Fibroblast of pulmonary artery (primary cell): Measurements from ENCODE around the gene CHN1.
A peak's percentile ranks its signal among the peaks of the same experiment; 100 is the strongest.

Source experiments
- DNase-seq: peaks from one replicate; pipeline ENCODE4 v3.0.0-alpha.2; 2010; ENCODE audit warnings: low read depth
- H3K4me3 ChIP-seq: replicated peaks from 2 replicates; pipeline ENCODE4 v1.5.1; 2011; ENCODE audit warnings: low read depth, mild to moderate bottlenecking, control low read depth, low read length, moderate library complexity
- TF ChIP-seq, protein P1 (sequence below): IDR thresholded peaks from 2 replicates; pipeline ENCODE4 v1.5.1; 2011; ENCODE audit warnings: mild to moderate bottlenecking, control low read depth, low read length, inconsistent platforms; ENCODE audit errors: missing control alignments

Gene CHN1

DNA sequence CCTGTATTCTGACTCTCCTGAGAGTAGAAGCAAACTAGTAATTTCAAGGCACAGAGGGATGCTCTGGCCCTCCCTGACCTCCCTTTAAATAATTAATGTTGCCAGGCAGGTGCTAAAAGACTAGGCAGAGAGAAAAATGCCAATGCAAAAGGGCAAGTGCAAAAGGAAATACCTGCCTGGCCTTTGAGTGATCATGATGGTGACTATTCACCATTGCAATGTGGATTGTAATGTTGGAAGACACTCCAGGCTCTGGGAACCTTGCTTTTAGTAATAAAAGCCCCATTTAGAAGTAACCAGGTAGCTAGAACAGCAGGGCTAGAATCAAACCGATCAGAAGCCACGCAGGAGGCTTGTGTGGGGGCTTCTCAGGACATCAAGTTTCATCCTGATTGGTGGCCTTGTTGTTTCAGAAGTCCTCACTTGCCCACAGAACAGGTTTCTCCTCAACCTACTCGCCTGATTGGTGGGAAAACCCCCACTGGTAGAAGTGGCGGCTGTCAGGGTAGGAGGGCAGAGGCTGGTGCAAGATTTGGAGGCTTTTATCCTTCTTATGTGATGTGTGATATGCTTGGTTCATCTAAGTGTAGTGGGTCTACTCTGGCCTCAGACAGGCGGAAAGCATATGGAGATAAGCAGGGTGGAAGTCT, 224.9 kb downstream of the CHN1 start:
- no peak for DNase-seq
- no peak overlapping the region for H3K4me3 ChIP-seq
- TF ChIP-seq, protein P1, sequence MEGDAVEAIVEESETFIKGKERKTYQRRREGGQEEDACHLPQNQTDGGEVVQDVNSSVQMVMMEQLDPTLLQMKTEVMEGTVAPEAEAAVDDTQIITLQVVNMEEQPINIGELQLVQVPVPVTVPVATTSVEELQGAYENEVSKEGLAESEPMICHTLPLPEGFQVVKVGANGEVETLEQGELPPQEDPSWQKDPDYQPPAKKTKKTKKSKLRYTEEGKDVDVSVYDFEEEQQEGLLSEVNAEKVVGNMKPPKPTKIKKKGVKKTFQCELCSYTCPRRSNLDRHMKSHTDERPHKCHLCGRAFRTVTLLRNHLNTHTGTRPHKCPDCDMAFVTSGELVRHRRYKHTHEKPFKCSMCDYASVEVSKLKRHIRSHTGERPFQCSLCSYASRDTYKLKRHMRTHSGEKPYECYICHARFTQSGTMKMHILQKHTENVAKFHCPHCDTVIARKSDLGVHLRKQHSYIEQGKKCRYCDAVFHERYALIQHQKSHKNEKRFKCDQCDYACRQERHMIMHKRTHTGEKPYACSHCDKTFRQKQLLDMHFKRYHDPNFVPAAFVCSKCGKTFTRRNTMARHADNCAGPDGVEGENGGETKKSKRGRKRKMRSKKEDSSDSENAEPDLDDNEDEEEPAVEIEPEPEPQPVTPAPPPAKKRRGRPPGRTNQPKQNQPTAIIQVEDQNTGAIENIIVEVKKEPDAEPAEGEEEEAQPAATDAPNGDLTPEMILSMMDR: no peak

DNA sequence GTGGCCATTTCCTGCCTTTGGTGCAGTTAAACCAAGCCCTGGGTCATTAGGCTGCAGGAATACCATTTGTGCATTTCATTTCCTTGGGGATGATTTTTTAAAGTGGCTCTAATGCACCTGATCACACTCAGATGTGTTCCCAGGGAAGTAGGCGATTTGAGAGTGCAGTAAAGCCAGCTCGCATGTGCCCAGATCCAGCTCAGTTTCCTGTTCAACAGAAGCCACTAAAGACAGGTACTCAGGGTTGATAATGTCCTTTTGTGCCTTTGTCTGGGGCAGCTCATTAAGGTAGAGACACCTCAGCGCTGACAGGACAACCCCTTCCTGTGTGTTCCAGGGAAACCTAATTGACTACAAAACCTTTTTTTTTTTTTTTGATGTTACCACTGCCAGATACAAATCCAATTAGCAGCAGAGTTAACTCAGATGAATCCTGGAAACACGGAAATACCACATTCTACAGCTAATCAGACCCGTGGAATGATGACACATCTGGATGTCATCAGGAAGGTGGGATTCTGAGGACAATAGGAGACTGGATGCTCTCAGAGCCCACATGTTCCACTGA, 225.7 kb downstream of the CHN1 start:
- no peak for DNase-seq

DNA sequence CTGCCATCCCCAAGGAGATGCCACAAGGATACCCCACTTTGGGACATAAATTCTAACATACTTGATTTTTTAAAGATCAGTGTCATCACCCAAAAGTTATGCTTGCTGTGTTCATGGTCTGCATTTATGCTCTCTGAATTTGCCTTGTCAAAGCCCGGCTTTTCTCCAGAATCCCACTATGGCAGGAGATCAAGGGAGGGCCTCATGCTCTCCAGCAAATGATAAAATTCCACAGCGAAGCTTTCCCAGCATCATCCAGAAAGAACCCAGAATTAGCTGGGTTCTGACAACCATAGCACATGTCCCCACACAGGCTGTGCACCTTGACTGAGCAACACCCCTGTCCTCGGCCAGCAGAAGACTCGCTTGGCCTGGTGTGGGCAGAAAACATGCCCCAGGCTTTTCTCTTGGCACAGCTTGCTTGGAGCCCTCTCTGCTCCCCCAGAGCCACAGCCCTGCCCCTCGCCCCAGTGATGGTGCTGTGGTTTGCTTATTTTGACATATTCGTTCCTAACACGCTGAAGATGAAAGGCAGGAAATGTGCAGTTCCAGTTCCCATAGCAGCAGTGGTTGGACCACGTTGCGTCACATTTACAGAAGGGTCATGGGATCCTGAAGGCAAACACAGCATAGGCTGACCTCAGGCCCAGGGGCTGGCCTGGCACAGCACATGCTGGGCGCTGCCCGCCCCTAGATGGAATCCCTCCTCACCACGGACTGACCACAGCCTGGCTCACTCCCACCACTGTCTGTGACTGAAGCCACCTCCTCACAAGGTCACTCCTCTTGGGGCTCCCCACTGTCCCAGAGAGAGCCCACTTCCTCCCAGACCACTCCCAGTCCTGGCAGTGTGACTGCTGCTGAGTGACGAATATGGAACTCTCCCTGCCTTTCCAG, 226.8 kb downstream of the CHN1 start:
- no peak overlapping the region for H3K4me3 ChIP-seq
- peak; percentile 97 for DNase-seq
- TF ChIP-seq, protein P1: no peak

More for the DNA sequence above, 225.7 kb downstream of the CHN1 start:
- TF ChIP-seq, protein P1: no peak
- no peak overlapping the region for H3K4me3 ChIP-seq

DNA sequence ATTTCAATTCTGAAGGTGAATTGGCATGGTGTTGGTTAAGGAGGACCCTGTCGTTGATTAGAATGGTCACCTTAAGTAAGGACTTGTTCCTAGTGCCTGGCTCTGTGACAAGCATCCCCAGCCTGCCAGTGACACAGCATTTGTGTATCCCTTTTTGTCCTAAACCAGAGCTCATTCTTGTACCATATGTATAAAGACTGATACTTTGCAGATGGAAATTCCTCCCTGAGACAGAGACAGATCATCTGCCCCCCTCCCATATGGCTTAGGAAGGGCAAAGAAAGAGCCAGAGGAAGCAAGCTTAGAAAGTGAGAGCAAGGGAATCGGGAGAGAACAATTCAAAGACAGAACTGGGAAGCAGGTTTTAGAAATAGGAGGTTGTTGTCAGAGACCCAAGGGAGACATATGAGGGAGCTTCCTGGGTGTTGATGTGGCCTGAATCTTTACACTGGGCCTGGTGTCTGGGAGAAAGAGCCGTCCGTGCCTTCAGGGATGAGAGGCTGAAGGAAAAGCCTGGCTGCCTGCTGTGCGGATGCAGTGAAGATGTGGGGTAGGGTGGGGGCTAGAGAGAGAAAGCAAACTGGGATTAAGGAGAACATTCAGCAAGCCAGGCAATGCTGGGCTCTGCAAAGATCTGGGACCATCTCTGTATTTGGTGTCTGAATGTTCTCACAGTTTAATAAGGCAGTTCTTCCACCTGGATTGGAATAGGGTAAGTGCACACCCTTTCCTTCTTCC, 227.7 kb downstream of the CHN1 start:
- TF ChIP-seq, protein P1: no peak
- no peak for DNase-seq
- H3K4me3 ChIP-seq: no peak overlapping the region

DNA sequence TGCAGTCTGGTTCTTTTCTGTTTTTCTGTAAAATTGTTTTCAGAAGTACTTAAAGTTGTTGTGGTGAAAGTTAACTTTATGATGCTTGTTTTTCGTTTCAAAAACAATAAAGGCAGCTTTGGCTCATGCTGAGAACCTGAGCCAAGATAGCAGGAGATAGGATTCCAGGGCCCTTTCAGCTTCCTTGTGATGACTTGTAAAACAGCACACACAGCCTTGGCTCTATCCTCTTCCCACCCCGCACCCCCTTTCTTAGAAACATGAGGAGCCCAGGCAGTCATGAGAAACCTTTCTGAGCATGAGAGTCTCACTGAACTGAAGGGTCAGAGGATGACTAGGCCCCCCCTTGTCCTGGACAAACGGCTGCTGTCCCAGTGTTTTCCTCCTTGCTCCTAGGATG, 228.5 kb downstream of the CHN1 start:
- DNase-seq: no peak
- H3K4me3 ChIP-seq: no peak overlapping the region
- TF ChIP-seq, protein P1: no peak

DNA sequence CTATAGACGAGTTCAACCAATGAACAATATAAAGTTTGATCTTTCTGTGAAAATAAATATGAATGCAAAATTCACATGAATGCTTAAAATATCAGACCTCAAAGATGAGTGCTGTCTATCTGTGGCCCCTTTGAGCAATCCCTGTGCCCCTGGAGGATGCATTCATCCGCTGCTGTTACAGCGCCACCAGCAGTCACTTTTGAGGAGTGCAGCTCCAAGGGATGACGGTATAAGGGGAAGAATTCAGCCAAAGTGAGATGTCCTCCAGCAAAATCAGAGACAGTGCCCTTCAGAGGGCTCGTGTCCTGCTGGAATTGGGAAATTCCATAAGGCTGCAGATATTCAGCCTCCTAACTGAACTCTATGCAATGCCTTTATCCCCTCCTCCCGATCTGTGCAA, 229.0 kb downstream of the CHN1 start:
- TF ChIP-seq, protein P1: peak; percentile 25
- DNase-seq: no peak

More for the DNA sequence above, 229.0 kb downstream of the CHN1 start:
- H3K4me3 ChIP-seq: no peak overlapping the region
